ENCODE measurements around the gene ZNF668. TPM values are rescaled to one million over a fixed set of nuclear protein-coding genes. Genes with fewer than 3 reads are reported as not detected.
"Not testable (repeated sequence)": the region's sequence is repeated elsewhere in the genome, so short reads cannot be mapped to it uniquely, and the experiment has no call there.

The ZNF668 gene
- total and polyA plus RNA-seq, 7 experiments from 2014 or later = 6.1 to 15.2 (median 12.6) TPM

DNA sequence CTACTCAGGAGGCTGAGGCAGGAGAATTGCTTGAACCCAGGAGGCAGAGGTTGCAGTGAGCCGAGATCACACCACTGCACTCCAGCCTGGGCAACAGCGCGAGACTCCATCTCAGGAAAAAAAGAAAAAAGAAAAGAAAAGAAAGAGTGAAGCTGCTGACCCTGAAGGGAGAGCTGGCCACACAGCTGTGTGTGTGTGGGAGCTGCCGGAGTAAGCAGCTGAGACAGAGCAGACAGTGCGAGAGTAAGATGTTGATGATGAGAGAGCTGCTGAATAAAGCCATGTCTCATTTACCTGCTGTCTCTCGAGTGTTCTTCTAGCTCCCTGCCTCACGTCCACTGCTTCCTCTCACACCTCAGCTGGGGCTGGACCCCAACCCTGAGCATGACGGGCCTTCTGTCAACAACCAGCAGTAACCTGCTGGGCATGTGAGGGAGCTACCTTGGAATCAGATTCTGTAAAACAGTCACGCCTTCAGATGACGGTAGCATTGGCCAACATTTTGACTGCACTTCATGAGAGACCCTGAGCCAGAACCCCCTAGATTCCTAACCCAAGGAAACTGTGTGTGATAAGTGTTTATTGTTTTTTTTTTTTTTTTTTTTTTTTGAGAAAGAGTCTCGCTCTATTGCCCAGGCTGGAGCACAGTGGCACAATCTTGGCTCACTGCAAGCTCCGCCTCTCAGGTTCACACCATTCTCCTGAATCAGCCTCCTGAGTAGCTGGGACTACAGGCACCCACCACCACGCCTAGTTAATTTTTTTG lies 27.0 kb upstream of the ZNF668 start:
- H3K4me3 ChIP-seq (ENCODE audit: low read length); H3K27ac ChIP-seq (ENCODE audit: low read depth, low read length); H3K27me3 ChIP-seq (ENCODE audit: control insufficient read depth in 2 of 2, insufficient read depth in 2 of 2, low read length in 2 of 2); DNase-seq; H3K27ac Mint-ChIP-seq; H3K36me3 Mint-ChIP-seq; intact Hi-C loops (cut with micrococcal nuclease); H3K27me3 Mint-ChIP-seq; H3K9me3 ChIP-seq (ENCODE audit: control insufficient read depth in 2 of 3, low read length in 3 of 3); H3K36me3 ChIP-seq (ENCODE audit: control insufficient read depth in 2 of 3, insufficient read depth in 3 of 3, low read length in 3 of 3); H3K4me3 Mint-ChIP-seq; H3K4me1 ChIP-seq (ENCODE audit: control insufficient read depth in 2 of 2, insufficient read depth in 2 of 2, low read length in 2 of 2); H3K9me3 Mint-ChIP-seq; ATAC-seq; H3K4me1 Mint-ChIP-seq: not testable (repeated sequence)
- ChIA-PET POLR2A (interaction anchor here (1.8 kb wide), 1 partner anchor 79 kb away, joined by 4 read pairs; the partner anchor contains the start of gene FUS), CTCF (interaction anchor here (0.6 to 1.0 kb wide), 4 partner anchors 56 to 767 kb away, joined by 3 to 7 read pairs (median 4); partner anchors contain the start of gene PYDC1)

DNA sequence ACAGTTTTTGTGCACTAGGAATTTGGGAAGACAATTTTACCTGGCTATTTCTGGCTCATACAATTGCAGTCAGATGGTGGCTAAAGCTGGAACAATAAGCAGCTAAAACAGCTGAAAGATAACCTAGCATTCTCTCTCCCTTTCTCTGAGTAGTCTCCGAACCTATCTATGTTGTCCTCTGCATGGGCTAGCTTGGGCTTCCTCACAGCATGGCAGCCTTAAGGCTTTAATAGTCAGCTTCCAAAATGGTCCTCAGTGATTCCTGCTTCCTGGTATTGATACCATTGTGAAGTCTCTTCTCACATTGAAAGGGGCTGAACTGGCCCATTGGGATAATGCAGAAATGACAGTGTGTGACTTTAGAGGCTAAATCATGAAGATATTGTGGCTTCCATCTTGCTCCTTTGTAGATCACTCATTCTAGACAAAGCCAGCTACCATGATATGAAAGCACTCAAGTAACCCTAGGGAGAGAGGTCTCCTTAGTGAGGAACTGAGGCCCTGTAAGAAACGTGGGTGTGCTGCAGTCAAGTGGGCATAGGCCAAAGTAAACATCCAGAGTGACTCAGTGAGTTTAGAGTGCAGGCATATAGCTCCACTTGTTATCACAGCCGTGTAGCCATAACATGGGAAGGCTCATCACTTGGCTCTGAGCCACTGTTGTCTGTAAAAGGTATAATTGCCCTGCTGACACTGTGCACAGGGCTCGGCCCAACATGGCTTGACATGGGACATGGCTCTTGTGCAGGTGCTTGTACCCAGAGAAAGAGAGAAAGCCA lies 26.0 kb upstream of the ZNF668 start:
- intact Hi-C loops (cut with micrococcal nuclease) = no loop called here
- no peak overlapping the region for H3K27ac ChIP-seq (ENCODE audit: low read depth, low read length)
- H3K36me3 Mint-ChIP-seq = no peaks in the 10 kb centered on the region
- H3K36me3 ChIP-seq (ENCODE audit: control insufficient read depth in 2 of 3, insufficient read depth in 3 of 3, low read length in 3 of 3) = no peaks in the 10 kb centered on the region
- H3K27ac Mint-ChIP-seq = no peak overlapping the region
- H3K27me3 Mint-ChIP-seq = no peaks in the 10 kb centered on the region
- no peaks in the 10 kb centered on the region for H3K9me3 ChIP-seq (ENCODE audit: control insufficient read depth in 2 of 3, low read length in 3 of 3)
- H3K4me3 Mint-ChIP-seq = no peak overlapping the region
- POLR2A ChIA-PET = interaction anchor here (1.8 kb wide), 1 partner anchor 80 kb away, joined by 4 read pairs; the partner anchor contains the start of gene FUS
- peaks cover 7 to 14% (median 12%) of the 10 kb centered on the region in 7 donors for H3K4me1 Mint-ChIP-seq
- DNase-seq (no peak), ATAC-seq (no peak)
- H3K27me3 ChIP-seq (ENCODE audit: control insufficient read depth in 2 of 2, insufficient read depth in 2 of 2, low read length in 2 of 2) = no peaks in the 10 kb centered on the region
- H3K4me1 ChIP-seq (ENCODE audit: control insufficient read depth in 2 of 2, insufficient read depth in 2 of 2, low read length in 2 of 2) = peaks cover 7 to 8% of the 10 kb centered on the region in 2 donors
- peaks cover 0 to 6% (median 0%) of the 10 kb centered on the region in 11 donors for H3K9me3 Mint-ChIP-seq
- no peak overlapping the region for H3K4me3 ChIP-seq (ENCODE audit: low read length)
- CTCF ChIA-PET = interaction anchor here (0.6 kb wide), 1 partner anchor 55 kb away, joined by 5 read pairs; no protein-coding TSS in a partner anchor

DNA sequence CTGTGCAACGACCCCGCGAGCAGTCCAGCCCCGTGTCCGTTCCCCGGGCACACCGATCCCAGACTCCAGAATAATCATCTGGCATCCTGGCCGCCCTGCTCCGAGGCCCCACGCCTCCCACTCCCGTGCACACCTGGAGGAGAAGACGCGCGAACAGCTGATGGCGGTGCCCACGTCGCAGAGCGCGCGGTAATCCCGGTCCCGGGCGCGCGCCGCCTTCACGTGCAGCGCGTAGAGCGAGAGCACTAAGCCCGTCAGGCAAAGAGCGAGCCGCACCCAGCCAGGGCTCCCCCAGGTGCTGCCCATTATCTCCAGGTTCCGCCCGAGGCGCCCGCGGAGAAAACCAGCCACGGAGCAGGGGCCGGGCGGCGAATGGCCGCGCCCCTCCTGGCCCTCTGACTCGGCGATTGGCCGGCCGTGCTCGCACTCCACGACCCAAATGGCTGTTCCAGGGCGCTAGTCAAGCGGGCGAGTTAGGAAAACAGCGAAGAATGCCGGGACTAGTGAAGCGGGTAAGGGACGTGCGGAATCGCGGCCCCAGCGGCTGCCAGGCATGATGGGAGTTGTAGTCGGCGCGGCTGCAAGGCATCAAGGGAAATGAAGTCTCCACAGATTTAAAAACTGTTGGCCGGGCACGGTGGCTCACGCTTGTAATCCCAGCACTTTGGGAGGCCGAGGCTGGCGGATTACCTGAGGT lies 20.5 kb upstream of the ZNF668 start, which contains the start of gene VKORC1:
Gene VKORC1 (minus strand): TSS at position 374 of the 697 bp plus-strand sequence. CDS start 68 bp downstream, at position 306.
- no peaks in the 10 kb centered on the region for H3K9me3 Mint-ChIP-seq
- POLR2A ChIA-PET = interaction anchor here (0.7 to 5.3 kb wide), 7 partner anchors 8 to 137 kb away, joined by 3 to 35 read pairs (median 3); partner anchors contain the start of genes FUS, KAT8, SETD1A and ZNF646
- H3K4me1 ChIP-seq (ENCODE audit: control insufficient read depth in 2 of 2, insufficient read depth in 2 of 2, low read length in 2 of 2) = peaks cover 14 to 18% of the 10 kb centered on the region in 2 donors
- DNase-seq (peak; percentile 66 to 89 (median 88)), ATAC-seq (peak; percentile 93)
- no peaks in the 10 kb centered on the region for H3K27me3 Mint-ChIP-seq
- H3K36me3 ChIP-seq (ENCODE audit: control insufficient read depth in 2 of 3, insufficient read depth in 3 of 3, low read length in 3 of 3) = peaks cover 0 to 26% (median 3%) of the 10 kb centered on the region in 3 experiments
- CTCF ChIA-PET = interaction anchor here (1.5 kb wide), 1 partner anchor 17 kb away, joined by 4 read pairs; no protein-coding TSS in a partner anchor
- H3K27me3 ChIP-seq (ENCODE audit: control insufficient read depth in 2 of 2, insufficient read depth in 2 of 2, low read length in 2 of 2) = no peaks in the 10 kb centered on the region
- H3K36me3 Mint-ChIP-seq = peaks cover 0 to 8% (median 0%) of the 10 kb centered on the region in 5 donors
- H3K4me1 Mint-ChIP-seq = peaks cover 14 to 42% (median 29%) of the 10 kb centered on the region in 7 donors
- intact Hi-C loops (cut with micrococcal nuclease) = loop anchor here (1.0 to 5.0 kb wide), 13 partner anchors 14 to 773 kb away; partner anchors contain the start of genes BCKDK (in 2 of the 2), HSD3B7 (in 2 of the 2), KAT8 (in 2 of the 2) and ZNF646 (in 2 of the 2)
- H3K9me3 ChIP-seq (ENCODE audit: control insufficient read depth in 2 of 3, low read length in 3 of 3) = no peaks in the 10 kb centered on the region
- peak within 1 kb of the TSS; percentile 85 for H3K27ac ChIP-seq (ENCODE audit: low read depth, low read length)
- H3K4me3 ChIP-seq (ENCODE audit: low read length) = peak within 1 kb of the TSS; percentile 99
- peak within 1 kb of the TSS; percentile 92 to 99 (median 94) for H3K4me3 Mint-ChIP-seq
- H3K27ac Mint-ChIP-seq = peak within 1 kb of the TSS; percentile 67 to 95 (median 91)

DNA sequence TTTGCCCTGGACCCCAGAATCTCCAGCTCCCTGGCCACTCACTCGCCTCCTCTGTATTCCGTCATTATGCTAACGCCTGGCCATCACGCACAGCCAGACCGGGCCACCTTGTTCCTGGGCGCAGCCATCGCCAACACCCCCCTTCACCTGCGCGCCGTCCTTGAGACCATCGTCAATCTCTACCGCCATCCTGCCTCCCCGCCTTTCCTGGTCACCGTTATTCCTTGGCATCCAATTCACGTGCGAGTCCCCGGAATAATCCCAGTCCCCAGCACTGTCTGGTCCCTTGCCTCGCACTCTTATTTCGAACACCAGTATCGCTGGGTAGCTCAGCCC lies 20.0 kb upstream of the ZNF668 start:
- CTCF ChIA-PET = no interaction called here
- peaks cover 14 to 18% of the 10 kb centered on the region in 2 donors for H3K4me1 ChIP-seq (ENCODE audit: control insufficient read depth in 2 of 2, insufficient read depth in 2 of 2, low read length in 2 of 2)
- POLR2A ChIA-PET = interaction anchor here (0.7 to 5.3 kb wide), 5 partner anchors 9 to 136 kb away, joined by 3 to 35 read pairs (median 3); partner anchors contain the start of genes KAT8, SETD1A, ZNF646 and ZNF668
- H3K27ac ChIP-seq (ENCODE audit: low read depth, low read length) = peak overlapping the region; percentile 85
- H3K4me1 Mint-ChIP-seq = peaks cover 14 to 42% (median 29%) of the 10 kb centered on the region in 7 donors
- H3K27me3 Mint-ChIP-seq = no peaks in the 10 kb centered on the region
- H3K4me3 Mint-ChIP-seq = peak overlapping the region; percentile 92 to 99 (median 94)
- no peaks in the 10 kb centered on the region for H3K9me3 ChIP-seq (ENCODE audit: control insufficient read depth in 2 of 3, low read length in 3 of 3)
- intact Hi-C loops (cut with micrococcal nuclease) = loop anchor here (1.0 to 5.0 kb wide), 11 partner anchors 15 to 773 kb away; partner anchors contain the start of genes BCKDK (in 2 of the 2), KAT8 (in 2 of the 2), ZNF646 (in 2 of the 2) and ZNF668 (in 2 of the 2)
- peaks cover 0 to 8% (median 0%) of the 10 kb centered on the region in 5 donors for H3K36me3 Mint-ChIP-seq
- H3K27ac Mint-ChIP-seq = peak overlapping the region; percentile 67 to 95 (median 89)
- H3K4me3 ChIP-seq (ENCODE audit: low read length) = peak overlapping the region; percentile 99
- no peaks in the 10 kb centered on the region for H3K27me3 ChIP-seq (ENCODE audit: control insufficient read depth in 2 of 2, insufficient read depth in 2 of 2, low read length in 2 of 2)
- no peaks in the 10 kb centered on the region for H3K9me3 Mint-ChIP-seq
- DNase-seq (no peak), ATAC-seq (no peak)
- peaks cover 0 to 26% (median 3%) of the 10 kb centered on the region in 3 experiments for H3K36me3 ChIP-seq (ENCODE audit: control insufficient read depth in 2 of 3, insufficient read depth in 3 of 3, low read length in 3 of 3)

DNA sequence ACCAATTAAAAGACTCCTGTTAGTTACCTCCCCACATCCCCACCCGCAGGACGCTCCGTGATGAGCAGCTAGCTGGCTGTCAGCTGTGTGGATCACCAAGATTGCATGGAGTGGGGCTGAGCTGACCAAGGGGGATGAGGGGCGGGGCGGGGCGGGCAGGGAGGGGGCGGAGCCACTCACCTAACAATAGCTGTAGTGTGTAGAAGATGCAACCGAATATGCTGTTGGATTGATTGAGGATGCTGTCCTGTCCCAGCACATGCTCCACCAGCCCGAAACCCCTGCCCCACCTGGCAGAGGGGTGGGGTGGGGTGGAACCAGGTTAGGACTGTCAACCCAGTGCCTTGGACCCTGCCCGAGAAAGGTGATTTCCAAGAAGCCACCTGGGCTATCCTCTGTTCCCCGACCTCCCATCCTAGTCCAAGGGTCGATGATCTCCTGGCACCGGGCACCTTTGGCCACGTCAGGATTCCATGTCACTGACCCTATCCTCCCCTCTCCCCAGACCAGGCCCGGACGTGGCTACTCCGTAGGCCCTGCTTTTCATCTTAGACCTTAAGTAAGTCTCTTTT lies 19.2 kb upstream of the ZNF668 start:
- no peaks in the 10 kb centered on the region for H3K27me3 ChIP-seq (ENCODE audit: control insufficient read depth in 2 of 2, insufficient read depth in 2 of 2, low read length in 2 of 2)
- no peak overlapping the region for H3K4me3 ChIP-seq (ENCODE audit: low read length)
- no peaks in the 10 kb centered on the region for H3K27me3 Mint-ChIP-seq
- ATAC-seq = no peak
- CTCF ChIA-PET = interaction anchor here (0.5 kb wide), 1 partner anchor 52 kb away, joined by 4 read pairs; no protein-coding TSS in a partner anchor
- H3K27ac Mint-ChIP-seq = peak overlapping the region in 4 of 9 donors; percentile 14 to 80 (median 58)
- no peak overlapping the region for H3K27ac ChIP-seq (ENCODE audit: low read depth, low read length)
- H3K4me1 ChIP-seq (ENCODE audit: control insufficient read depth in 2 of 2, insufficient read depth in 2 of 2, low read length in 2 of 2) = peaks cover 14 to 18% of the 10 kb centered on the region in 2 donors
- H3K4me1 Mint-ChIP-seq = peaks cover 14 to 42% (median 29%) of the 10 kb centered on the region in 7 donors
- DNase-seq = no peak
- H3K36me3 ChIP-seq (ENCODE audit: control insufficient read depth in 2 of 3, insufficient read depth in 3 of 3, low read length in 3 of 3) = peaks cover 0 to 32% (median 3%) of the 10 kb centered on the region in 3 experiments
- POLR2A ChIA-PET = interaction anchor here (0.9 to 5.3 kb wide), 2 partner anchors 20 to 24 kb away, joined by 3 to 35 read pairs; partner anchors contain the start of genes KAT8, ZNF646 and ZNF668
- intact Hi-C loops (cut with micrococcal nuclease) = loop anchor here in 1 of 2 donors (5.0 kb wide), 2 partner anchors 239 to 774 kb away; no protein-coding TSS in a partner anchor
- H3K36me3 Mint-ChIP-seq = peaks cover 0 to 8% (median 0%) of the 10 kb centered on the region in 5 donors
- H3K9me3 Mint-ChIP-seq = no peaks in the 10 kb centered on the region
- H3K4me3 Mint-ChIP-seq = peak overlapping the region in 9 of 10 donors; percentile 39 to 98 (median 73)
- no peaks in the 10 kb centered on the region for H3K9me3 ChIP-seq (ENCODE audit: control insufficient read depth in 2 of 3, low read length in 3 of 3)
